NT2/D1 (cell line): Measurements from ENCODE around the gene NEURL3.

Experiments
- SUZ12 ChIP-seq: IDR thresholded peaks from 2 replicates; pipeline ENCODE4 v1.6.1; 2011; ENCODE audit not compliant: insufficient read length, insufficient read depth; ENCODE audit errors: extremely low read depth
- YY1 ChIP-seq: IDR thresholded peaks from 2 replicates; pipeline ENCODE4 v1.6.1; 2011; ENCODE audit not compliant: insufficient read length, insufficient read depth

DNA sequence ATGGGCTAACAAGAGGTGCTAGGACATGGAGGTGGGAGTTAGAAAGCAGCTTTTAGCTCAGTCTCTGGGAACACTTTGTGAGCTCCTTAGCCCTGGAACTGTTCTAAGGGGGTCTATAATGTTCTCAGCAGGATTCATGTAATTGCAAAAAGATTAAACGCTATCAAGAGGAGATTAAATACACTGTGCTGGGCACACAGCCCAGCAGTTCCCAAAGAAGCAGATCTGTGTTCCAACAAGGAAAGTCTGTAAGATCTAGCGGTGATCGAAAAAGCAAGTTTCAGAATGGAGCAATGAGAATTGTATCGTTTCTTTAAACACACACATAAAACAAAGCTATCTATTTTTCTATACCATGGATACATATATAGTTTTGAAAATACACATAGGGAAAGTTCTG, 29.0 kb upstream of the NEURL3 start:
- TF ChIP-seq YY1 = no peak
- no peak for TF ChIP-seq SUZ12
